CD4-positive, alpha-beta memory T cell (primary cell): ENCODE measurements around the gene ABHD13. TPM values are rescaled to one million over a fixed set of nuclear protein-coding genes. Genes with fewer than 3 reads are reported as not detected.
"Not testable (repeated sequence)": the region's sequence is repeated elsewhere in the genome, so short reads cannot be mapped to it uniquely, and the experiment has no call there.

Experiments
- CTCF ChIA-PET: fragments of 350-600 bp; sonication (Branson Sonifier 250); formaldehyde crosslinking; loops from one replicate; lab custom pipeline; 2021; ENCODE audit warnings: inconsistent platforms; ENCODE audit not compliant: partially characterized antibody; lab: Charles Lee
- POLR2A ChIA-PET: fragments of 350-600 bp; sonication (Branson Sonifier 250); formaldehyde crosslinking; loops from one replicate; lab custom pipeline; 2021; ENCODE audit not compliant: partially characterized antibody; lab: Charles Lee
- DNase-seq, 5 donors: peaks; one replicate each; pipeline versions ENCODE4 v3.0.0 to v3.0.0-alpha.2; 2020 to 2022; ENCODE audit warnings: mixed read lengths in 1 of 5
- H3K27ac ChIP-seq: one replicate; pipeline ENCODE4 v1.7.0; 2013; ENCODE audit warnings: low read depth, low read length
- H3K27me3 ChIP-seq: 2 replicates; pipeline ENCODE4 v1.7.0; 2013; ENCODE audit warnings: mild to moderate bottlenecking, low read length, moderate library complexity; ENCODE audit not compliant: insufficient read depth
- H3K36me3 ChIP-seq: 2 replicates; pipeline ENCODE4 v1.7.0; 2013; ENCODE audit warnings: mild to moderate bottlenecking, low read length, moderate library complexity; ENCODE audit not compliant: insufficient read depth
- H3K4me1 ChIP-seq: 2 replicates; pipeline ENCODE4 v1.7.0; 2013; ENCODE audit warnings: mild to moderate bottlenecking, low read length, moderate library complexity; ENCODE audit not compliant: insufficient read depth
- H3K4me3 ChIP-seq, 2 donors: one replicate each; pipeline ENCODE4 v1.7.0; 2013; ENCODE audit warnings: low read length in 2 of 2, mild to moderate bottlenecking in 1 of 2
- H3K9me3 ChIP-seq, 2 donors: one replicate each; pipeline ENCODE4 v1.7.0; 2013; ENCODE audit warnings: low read length in 2 of 2, control low read depth in 1 of 2; ENCODE audit not compliant: control insufficient read depth in 1 of 2
- H3K27ac Mint-ChIP-seq, 7 donors: one replicate each; pipeline ENCODE4 v1.8.0; 2020 to 2021; ENCODE audit warnings: mixed read lengths in 7 of 7, mild to moderate bottlenecking in 6 of 7, inconsistent platforms in 3 of 7, moderate library complexity in 3 of 7
- H3K27me3 Mint-ChIP-seq, 2 donors: one replicate each; pipeline ENCODE4 v1.8.0; 2020 to 2021; ENCODE audit warnings: mixed read lengths in 2 of 2
- H3K36me3 Mint-ChIP-seq, 2 donors: one replicate each; pipeline ENCODE4 v1.8.0; 2020 to 2021; ENCODE audit warnings: mixed read lengths in 2 of 2, inconsistent platforms in 1 of 2, mild to moderate bottlenecking in 1 of 2
- H3K4me1 Mint-ChIP-seq, 4 donors: one replicate each; pipeline ENCODE4 v1.8.0; 2020 to 2021; ENCODE audit warnings: mixed read lengths in 4 of 4, mild to moderate bottlenecking in 1 of 4
- H3K4me3 Mint-ChIP-seq, 8 donors: one replicate each; pipeline ENCODE4 v1.8.0; 2020 to 2021; ENCODE audit warnings: mixed read lengths in 8 of 8, mild to moderate bottlenecking in 7 of 8, moderate library complexity in 6 of 8, inconsistent platforms in 3 of 8
- H3K9me3 Mint-ChIP-seq, 8 donors: one replicate each; pipeline ENCODE4 v1.8.0; 2020 to 2021; ENCODE audit warnings: mixed read lengths in 8 of 8, mild to moderate bottlenecking in 5 of 8, inconsistent platforms in 3 of 8, moderate library complexity in 1 of 8
- intact Hi-C: fragments of 100-400 bp; cut with micrococcal nuclease; formaldehyde crosslinking; loops from one replicate; pipeline ENCODE4 v1.15.1; 2023
- polyA plus RNA-seq, 2 donors: library from polyadenylated mRNA; unstranded; fragments of 300-500 nt; fragmentation: Illumina TruSeq; gene quantifications; one replicate each; pipeline ENCODE4 v1.2.3, GENCODE V29; 2021
- total RNA-seq, 2 experiments: library from RNA; stranded (reverse); gene quantifications; one replicate each; pipeline ENCODE4 v1.2.3, GENCODE V29; 2021

ABHD13 gene
- total and polyA plus RNA-seq, 4 experiments from 2014 or later: 13.4 to 23.2 (median 19.3) TPM

DNA sequence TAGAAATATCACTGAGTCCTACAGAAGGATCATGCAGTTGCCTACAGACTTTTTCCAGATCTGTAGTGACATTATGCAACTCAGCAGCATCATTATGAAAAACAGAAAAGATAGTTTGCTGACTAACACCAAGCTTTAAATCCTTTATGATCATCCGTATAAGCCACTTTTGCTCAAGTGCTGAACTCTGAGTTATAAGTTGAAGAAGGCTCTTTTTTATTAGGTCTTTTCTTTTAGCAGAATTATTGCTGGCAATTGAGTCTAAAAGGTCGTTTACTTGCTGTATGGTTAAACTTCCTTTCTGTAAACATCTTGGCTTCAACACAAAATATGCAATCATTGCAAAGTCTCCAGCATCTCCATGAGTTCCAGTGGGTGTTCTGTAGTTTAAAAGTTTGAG is 7.6 kb upstream of the ABHD13 start:
- Mint-ChIP-seq H3K9me3 (peaks cover 0 to 36% (median 23%) of the 10 kb centered on the region in 8 donors), H3K27ac (no peak overlapping the region), H3K36me3 (peaks cover 35% of the 10 kb centered on the region in 2 donors), H3K27me3 (no peaks in the 10 kb centered on the region), H3K4me1 (peaks cover 6 to 14% (median 11%) of the 10 kb centered on the region in 4 donors), H3K4me3 (no peak overlapping the region)
- Histone ChIP-seq H3K27ac (no peak overlapping the region), H3K4me1 (peaks cover 11% of the 10 kb centered on the region), H3K9me3 (no peaks in the 10 kb centered on the region), H3K4me3 (no peak overlapping the region), H3K36me3 (no peaks in the 10 kb centered on the region), H3K27me3 (no peaks in the 10 kb centered on the region)
- DNase-seq: no peak
- ChIA-PET CTCF (interaction anchor here (1.5 to 1.6 kb wide), 3 partner anchors 11 to 55 kb away, joined by 4 to 5 read pairs (median 4); no protein-coding TSS in a partner anchor), POLR2A (no interaction called here)
- intact Hi-C loops: no loop called here

DNA sequence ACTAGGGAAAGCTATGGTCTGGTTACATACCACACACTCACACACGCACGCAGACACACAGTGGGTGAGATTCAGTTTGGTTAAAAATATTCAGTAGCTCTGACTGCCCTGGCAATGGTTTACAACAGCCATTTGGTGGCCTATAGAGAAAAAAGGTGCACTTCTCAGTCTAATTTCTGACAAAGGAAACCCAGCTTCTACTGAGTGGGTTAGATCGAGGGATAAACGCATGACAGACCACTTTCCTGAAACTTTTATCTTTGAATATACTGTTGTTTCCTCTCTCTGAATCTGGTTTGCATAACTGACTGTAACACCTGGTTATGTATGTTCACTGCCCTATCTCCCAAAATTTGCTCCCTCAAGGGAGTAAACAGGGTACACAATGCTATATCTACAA is 5.3 kb upstream of the ABHD13 start:
- H3K4me3 ChIP-seq: no peak overlapping the region
- no peaks in the 10 kb centered on the region for H3K27me3 Mint-ChIP-seq
- H3K4me1 Mint-ChIP-seq: peaks cover 10 to 34% (median 22%) of the 10 kb centered on the region in 4 donors
- intact Hi-C loops: no loop called here
- no peaks in the 10 kb centered on the region for H3K27me3 ChIP-seq
- H3K36me3 Mint-ChIP-seq: peaks cover 35 to 38% of the 10 kb centered on the region in 2 donors
- ChIA-PET POLR2A (interaction anchor here (1.4 kb wide), 1 partner anchor 1572 kb away, joined by 3 read pairs; no protein-coding TSS in a partner anchor), CTCF (no interaction called here)
- H3K27ac Mint-ChIP-seq: no peak overlapping the region
- H3K36me3 ChIP-seq: no peaks in the 10 kb centered on the region
- DNase-seq: no peak
- peaks cover 0 to 26% (median 17%) of the 10 kb centered on the region in 8 donors for H3K9me3 Mint-ChIP-seq
- no peak overlapping the region for H3K27ac ChIP-seq
- no peaks in the 10 kb centered on the region for H3K9me3 ChIP-seq
- peaks cover 33% of the 10 kb centered on the region for H3K4me1 ChIP-seq
- no peak overlapping the region for H3K4me3 Mint-ChIP-seq

DNA sequence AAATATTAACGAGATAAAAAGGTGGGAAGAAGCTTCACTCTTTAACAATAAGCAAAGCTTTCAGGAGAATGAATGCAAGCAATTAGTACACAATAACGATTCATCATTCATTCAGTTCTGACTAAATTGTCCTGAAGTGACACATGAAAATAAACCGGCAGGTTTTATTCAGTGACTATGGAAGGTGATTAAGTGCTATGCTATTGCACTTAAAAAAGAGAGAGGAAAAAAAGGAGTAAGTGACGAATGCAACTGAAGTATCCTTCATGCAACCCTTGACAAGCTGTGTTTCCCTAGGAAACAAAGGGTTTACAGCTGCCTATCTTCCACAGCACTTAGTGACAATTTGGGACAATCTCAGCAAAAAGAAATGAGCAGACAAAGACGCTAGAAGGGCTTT is 4.2 kb upstream of the ABHD13 start:
- intact Hi-C loops: no loop called here
- no peak for DNase-seq
- Histone ChIP-seq H3K4me1 (peaks cover 33% of the 10 kb centered on the region), H3K4me3 (no peak overlapping the region), H3K27ac (no peak overlapping the region), H3K36me3 (no peaks in the 10 kb centered on the region), H3K9me3 (no peaks in the 10 kb centered on the region), H3K27me3 (no peaks in the 10 kb centered on the region)
- Mint-ChIP-seq H3K36me3 (peaks cover 29 to 44% of the 10 kb centered on the region in 2 donors), H3K4me1 (peaks cover 12 to 41% (median 24%) of the 10 kb centered on the region in 4 donors), H3K27me3 (no peaks in the 10 kb centered on the region), H3K27ac (peak overlapping the region; percentile 65 to 96 (median 88)), H3K9me3 (peaks cover 0 to 20% (median 14%) of the 10 kb centered on the region in 8 donors), H3K4me3 (peak overlapping the region; percentile 59 to 86 (median 78))
- POLR2A ChIA-PET: interaction anchor here (1.2 to 1.4 kb wide), 3 partner anchors 31 to 1571 kb away, joined by 3 to 5 read pairs (median 3); no protein-coding TSS in a partner anchor
- CTCF ChIA-PET: no interaction called here

GRCh38 chr13:108214441-108215271 is 3.5 kb upstream of the ABHD13 start:
- peaks cover 19 to 48% (median 30%) of the 10 kb centered on the region in 4 donors for H3K4me1 Mint-ChIP-seq

GRCh38 chr13:108215436-108215835 is 2.8 kb upstream of the ABHD13 start, which contains the start of gene LIG4:
LIG4 (minus strand) TSS chr13:108215536; CDS start chr13:108211268, 4,268 bp downstream.
- H3K4me3 ChIP-seq: peak within 1 kb of the TSS; percentile 12 to 60
- Mint-ChIP-seq H3K27ac (peak within 1 kb of the TSS; percentile 86 to 99 (median 92)), H3K9me3 (peaks cover 0 to 12% (median 5%) of the 10 kb centered on the region in 8 donors), H3K27me3 (no peaks in the 10 kb centered on the region), H3K36me3 (peaks cover 18 to 38% of the 10 kb centered on the region in 2 donors), H3K4me3 (peak within 1 kb of the TSS; percentile 82 to 99 (median 90)), H3K4me1 (peaks cover 25 to 56% (median 38%) of the 10 kb centered on the region in 4 donors)
- intact Hi-C loops: loop anchor here (5.0 kb wide), 1 partner anchor 282 kb away; no protein-coding TSS in a partner anchor
- CTCF ChIA-PET: interaction anchor here (1.0 kb wide), 1 partner anchor 21 kb away, joined by 3 read pairs; no protein-coding TSS in a partner anchor
- H3K27ac ChIP-seq: peak within 1 kb of the TSS; percentile 41
- H3K4me1 ChIP-seq: peaks cover 48% of the 10 kb centered on the region
- POLR2A ChIA-PET: interaction anchor here (0.8 to 1.0 kb wide), 3 partner anchors 9 to 55 kb away, joined by 4 to 6 read pairs (median 5); no protein-coding TSS in a partner anchor
- H3K27me3 ChIP-seq: no peaks in the 10 kb centered on the region
- DNase-seq: peak; percentile 90 to 96 (median 94)
- no peaks in the 10 kb centered on the region for H3K9me3 ChIP-seq
- no peaks in the 10 kb centered on the region for H3K36me3 ChIP-seq

More at GRCh38 chr13:108214441-108215271, 3.5 kb upstream of the ABHD13 start:
- H3K27me3 ChIP-seq: no peaks in the 10 kb centered on the region
- POLR2A ChIA-PET: interaction anchor here (0.8 to 1.3 kb wide), 5 partner anchors 10 to 56 kb away, joined by 3 to 6 read pairs (median 5); no protein-coding TSS in a partner anchor
- CTCF ChIA-PET: no interaction called here
- H3K27ac Mint-ChIP-seq: peak overlapping the region; percentile 65 to 96 (median 88)
- H3K4me3 ChIP-seq: no peak overlapping the region
- no peaks in the 10 kb centered on the region for H3K36me3 ChIP-seq
- peaks cover 0 to 18% (median 8%) of the 10 kb centered on the region in 8 donors for H3K9me3 Mint-ChIP-seq
- H3K9me3 ChIP-seq: no peaks in the 10 kb centered on the region
- H3K27me3 Mint-ChIP-seq: no peaks in the 10 kb centered on the region
- no peak for DNase-seq
- intact Hi-C loops: loop anchor here (5.0 kb wide), 1 partner anchor 283 kb away; no protein-coding TSS in a partner anchor
- H3K36me3 Mint-ChIP-seq: peaks cover 24 to 46% of the 10 kb centered on the region in 2 donors
- no peak overlapping the region for H3K27ac ChIP-seq
- peak overlapping the region; percentile 59 to 99 (median 80) for H3K4me3 Mint-ChIP-seq
- peaks cover 40% of the 10 kb centered on the region for H3K4me1 ChIP-seq

- peaks cover 63% of the 10 kb centered on the region for H3K4me1 ChIP-seq
These were observed 717 bp upstream of the ABHD13 start for GRCh38 chr13:108217307-108218043.

More at GRCh38 chr13:108217307-108218043, 717 bp upstream of the ABHD13 start:
- POLR2A ChIA-PET: interaction anchor here (0.7 to 1.0 kb wide), 2 partner anchors 52 to 127 kb away, joined by 3 to 4 read pairs; no protein-coding TSS in a partner anchor
- Histone ChIP-seq H3K27ac (peak overlapping the region; percentile 86), H3K4me3 (peak overlapping the region; percentile 68 to 94)
- intact Hi-C loops: loop anchor here (1.0 to 5.0 kb wide), 5 partner anchors 9 to 1569 kb away; partner anchors contain the start of gene IRS2
- not testable (repeated sequence) for H3K9me3 Mint-ChIP-seq, H3K27me3 Mint-ChIP-seq, H3K27me3 ChIP-seq, H3K36me3 ChIP-seq, H3K9me3 ChIP-seq
- Mint-ChIP-seq H3K4me3 (peak overlapping the region; percentile 94 to 99 (median 96)), H3K27ac (peak overlapping the region; percentile 95 to 99 (median 96)), H3K36me3 (peaks cover 4 to 27% of the 10 kb centered on the region in 2 donors), H3K4me1 (peaks cover 30 to 69% (median 47%) of the 10 kb centered on the region in 4 donors)
- DNase-seq: peak in 1 of 5 donors; percentile 20
- CTCF ChIA-PET: interaction anchor here (0.9 kb wide), 1 partner anchor 41 kb away, joined by 3 read pairs; no protein-coding TSS in a partner anchor
